H1 (cell line): Measurements from ENCODE around the gene CAPN15. TPM values are rescaled to one million over a fixed set of nuclear protein-coding genes. Genes with fewer than 3 reads are reported as not detected.

Source experiments
- CTCF ChIA-PET: fragments of 300-600 bp; sonication (Branson Sonifier 250); formaldehyde crosslinking; loops from one replicate; lab custom pipeline; 2021; ENCODE audit not compliant: partially characterized antibody; lab: Charles Lee
- POLR2A ChIA-PET: fragments of 300-600 bp; sonication (Branson Sonifier 250); formaldehyde crosslinking; loops from one replicate; lab custom pipeline; 2021; ENCODE audit warnings: inconsistent platforms; ENCODE audit not compliant: partially characterized antibody; lab: Charles Lee
- DNase-seq, 2 experiments: peaks; one replicate each; pipeline versions ENCODE4 v3.0.0 to v3.0.0-alpha.2; 2010 to 2022; ENCODE audit warnings: low spot score in 2 of 2, low read depth in 1 of 2, mixed read lengths in 1 of 2
- FAIRE-seq: peaks from 2 replicates; lab custom pipeline; 2011; peaks lifted over from hg19 to GRCh38; lab: Jason Lieb, UNC
- H2AFZ ChIP-seq: 2 replicates; pipeline ENCODE4 v1.8.1; 2012; ENCODE audit warnings: low read length, inconsistent platforms
- H2AK5ac ChIP-seq: 2 replicates; pipeline ENCODE4 v1.6.1; 2013; ENCODE audit warnings: low read depth, low read length
- H2BK120ac ChIP-seq: replicated peaks from 2 replicates; pipeline ENCODE3; 2013; ENCODE audit warnings: low read depth, low read length, inconsistent platforms
- H2BK12ac ChIP-seq: 2 replicates; pipeline ENCODE4 v1.6.1; 2013; ENCODE audit warnings: low read depth, low read length
- H2BK15ac ChIP-seq: 2 replicates; pipeline ENCODE4 v1.6.1; 2013; ENCODE audit warnings: low read length
- H2BK20ac ChIP-seq: 2 replicates; pipeline ENCODE4 v1.6.1; 2013; ENCODE audit warnings: low read length
- H2BK5ac ChIP-seq: 2 replicates; pipeline ENCODE4 v1.6.1; 2013; ENCODE audit warnings: low read depth, low read length
- H3K14ac ChIP-seq: 2 replicates; pipeline ENCODE4 v1.6.1; 2013; ENCODE audit warnings: inconsistent platforms; ENCODE audit not compliant: insufficient read length
- H3K18ac ChIP-seq: 2 replicates; pipeline ENCODE4 v1.6.1; 2013; ENCODE audit warnings: low read length; ENCODE audit errors: extremely low read depth
- H3K23ac ChIP-seq: 2 replicates; pipeline ENCODE4 v1.6.1; 2013; ENCODE audit warnings: inconsistent platforms; ENCODE audit not compliant: insufficient read length
- H3K23me2 ChIP-seq: 2 replicates; pipeline ENCODE4 v1.6.1; 2013; ENCODE audit warnings: low read depth, low read length
- H3K27ac ChIP-seq: 2 replicates; pipeline ENCODE4 v1.6.1; 2011; ENCODE audit warnings: low read depth, low read length, inconsistent platforms
- H3K27me3 ChIP-seq, 4 experiments: replicated peaks in 1 of 4; 1 replicate in 1 of 4; 2 replicates in 3 of 4; pipeline versions ENCODE4 v1.6.1 to v1.8.1; 2011 to 2013; ENCODE audit warnings: low read length in 3 of 4, mild to moderate bottlenecking in 3 of 4, inconsistent platforms in 2 of 4, mixed read lengths in 2 of 4, moderate library complexity in 1 of 4; ENCODE audit not compliant: control insufficient read depth in 3 of 4, insufficient read depth in 3 of 4; ENCODE audit errors: extremely low read depth in 1 of 4
- H3K36me3 ChIP-seq, 4 experiments: 2 replicates each; pipeline versions ENCODE4 v1.6.1 to v1.8.1; 2011 to 2013; ENCODE audit warnings: mild to moderate bottlenecking in 4 of 4, low read length in 3 of 4, moderate library complexity in 2 of 4, control low read depth in 1 of 4, inconsistent platforms in 1 of 4; ENCODE audit not compliant: insufficient read depth in 4 of 4, control insufficient read depth in 2 of 4
- H3K4ac ChIP-seq: replicated peaks from 2 replicates; pipeline ENCODE3; 2013; ENCODE audit warnings: low read length, low read depth, mixed read lengths, inconsistent platforms; ENCODE audit not compliant: insufficient read length
- H3K4me1 ChIP-seq, 4 experiments: replicated peaks in 1 of 4; 1 replicate in 1 of 4; 2 replicates in 3 of 4; pipeline versions ENCODE4 v1.6.1 to v1.8.1; 2011 to 2013; ENCODE audit warnings: low read length in 3 of 4, inconsistent platforms in 2 of 4, mixed read lengths in 1 of 4; ENCODE audit not compliant: insufficient read depth in 4 of 4, control insufficient read depth in 3 of 4
- H3K4me2 ChIP-seq, 2 experiments: 2 replicates each; pipeline versions ENCODE4 v1.6.1 to v1.8.1; 2011 to 2013; ENCODE audit warnings: low read depth in 2 of 2, low read length in 2 of 2, control low read depth in 1 of 2, inconsistent platforms in 1 of 2, mild to moderate bottlenecking in 1 of 2; ENCODE audit not compliant: insufficient read depth in 1 of 2
- H3K4me3 ChIP-seq, 4 experiments: fragments of 200-600, 300-600 bp in 1 of 4; sonication (generic), shearing (Covaris generic), sonication (Bioruptor Twin) in 1 of 4; 2 replicates each; pipeline versions ENCODE4 v1.5.1 to v1.8.1; 2011 to 2016; ENCODE audit warnings: low read length in 4 of 4, low read depth in 3 of 4, control low read depth in 2 of 4, inconsistent platforms in 2 of 4, mild to moderate bottlenecking in 2 of 4, mixed read lengths in 1 of 4, moderate library complexity in 1 of 4; ENCODE audit not compliant: insufficient read depth in 2 of 4; ENCODE audit errors: extremely low read depth in 1 of 4
- H3K56ac ChIP-seq: replicated peaks from 2 replicates; pipeline ENCODE3; 2013; ENCODE audit warnings: low read depth, mild to moderate bottlenecking, mixed read lengths, low read length, inconsistent platforms; ENCODE audit not compliant: insufficient read length
- H3K79me1 ChIP-seq: 2 replicates; pipeline ENCODE4 v1.6.1; 2013; ENCODE audit warnings: low read depth, low read length, control low read depth
- H3K79me2 ChIP-seq, 2 experiments: 2 replicates each; pipeline versions ENCODE4 v1.6.1 to v1.8.1; 2012 to 2013; ENCODE audit warnings: low read length in 2 of 2, mild to moderate bottlenecking in 2 of 2, inconsistent platforms in 1 of 2; ENCODE audit not compliant: insufficient read depth in 2 of 2, control insufficient read depth in 1 of 2
- H3K9ac ChIP-seq, 4 experiments: replicated peaks in 1 of 4; 1 replicate in 1 of 4; 2 replicates in 3 of 4; pipeline versions ENCODE4 v1.6.1 to v1.8.1; 2011 to 2013; ENCODE audit warnings: low read depth in 3 of 4, low read length in 3 of 4, control low read depth in 2 of 4, mild to moderate bottlenecking in 2 of 4, moderate library complexity in 2 of 4, inconsistent platforms in 1 of 4; ENCODE audit errors: extremely low read depth in 1 of 4
- H3K9me3 ChIP-seq, 2 experiments: 2 replicates each; pipeline versions ENCODE4 v1.6.1 to v1.8.1; 2012 to 2013; ENCODE audit warnings: mild to moderate bottlenecking in 2 of 2, moderate library complexity in 2 of 2, control low read depth in 1 of 2, inconsistent platforms in 1 of 2, low read depth in 1 of 2, low read length in 1 of 2, mixed read lengths in 1 of 2; ENCODE audit not compliant: insufficient read depth in 2 of 2
- H4K20me1 ChIP-seq, 2 experiments: replicated peaks in 1 of 2; 2 replicates each; pipeline versions ENCODE3 to v1.8.1; 2011 to 2013; ENCODE audit warnings: inconsistent platforms in 2 of 2, low read length in 2 of 2, mild to moderate bottlenecking in 1 of 2; ENCODE audit not compliant: insufficient read depth in 2 of 2, control insufficient read depth in 1 of 2
- H4K5ac ChIP-seq: 2 replicates; pipeline ENCODE4 v1.6.1; 2013; ENCODE audit warnings: low read length, low read depth, mixed read lengths, inconsistent platforms; ENCODE audit not compliant: insufficient read length
- H4K8ac ChIP-seq: 2 replicates; pipeline ENCODE4 v1.8.0; 2013; ENCODE audit warnings: mild to moderate bottlenecking, moderate library complexity, low read length, inconsistent platforms; ENCODE audit not compliant: insufficient read depth; ENCODE audit errors: extremely low read depth
- H4K91ac ChIP-seq: replicated peaks from 2 replicates; pipeline ENCODE3; 2013; ENCODE audit warnings: low read length, mixed read lengths, inconsistent platforms; ENCODE audit not compliant: insufficient read length
- BACH1 ChIP-seq: IDR thresholded peaks from 2 replicates; pipeline ENCODE4 v1.6.1; 2012; ENCODE audit warnings: low read length, improper control_type of control experiment
- CHD1 ChIP-seq: IDR thresholded peaks from 2 replicates; pipeline ENCODE4 v1.6.1; 2012; ENCODE audit warnings: low read depth, low read length, improper control_type of control experiment
- CHD2 ChIP-seq: IDR thresholded peaks from 2 replicates; pipeline ENCODE4 v1.6.1; 2012; ENCODE audit warnings: low read length, improper control_type of control experiment
- E2F6 ChIP-seq: IDR thresholded peaks from 2 replicates; pipeline ENCODE4 v1.6.1; 2012; ENCODE audit warnings: inconsistent platforms
- EP300 ChIP-seq, 2 experiments: IDR thresholded peaks; 1 replicate in 1 of 2; 2 replicates in 1 of 2; pipeline ENCODE4 v1.6.1; 2011 to 2012; ENCODE audit warnings: low read depth in 2 of 2, low read length in 2 of 2, mild to moderate bottlenecking in 2 of 2, borderline replicate concordance in 1 of 2, inconsistent platforms in 1 of 2, moderate library complexity in 1 of 2
- POLR2A ChIP-seq, 2 experiments: IDR thresholded peaks; 1 replicate in 1 of 2; 2 replicates in 1 of 2; pipeline ENCODE4 v1.6.1; 2011; ENCODE audit warnings: low read depth in 2 of 2, low read length in 2 of 2, mild to moderate bottlenecking in 2 of 2; ENCODE audit errors: control extremely low read depth in 1 of 2
- POLR2AphosphoS5 ChIP-seq: IDR thresholded peaks from 2 replicates; pipeline ENCODE4 v1.6.1; 2011; ENCODE audit warnings: low read depth, low read length
- RXRA ChIP-seq: IDR thresholded peaks from 2 replicates; pipeline ENCODE4 v1.6.1; 2011; ENCODE audit warnings: low read depth, mild to moderate bottlenecking, low read length, moderate library complexity; ENCODE audit not compliant: insufficient read depth
- SP1 ChIP-seq: IDR thresholded peaks from 2 replicates; pipeline ENCODE4 v1.6.1; 2011; ENCODE audit warnings: low read depth, low read length
- SP2 ChIP-seq: IDR thresholded peaks from 2 replicates; pipeline ENCODE4 v1.6.1; 2012; ENCODE audit warnings: mild to moderate bottlenecking, low read length, inconsistent platforms
- TBP ChIP-seq: IDR thresholded peaks from 2 replicates; pipeline ENCODE4 v1.6.1; 2011; ENCODE audit warnings: low read depth, low read length, improper control_type of control experiment
- TEAD4 ChIP-seq: IDR thresholded peaks from 2 replicates; pipeline ENCODE4 v1.6.1; 2012; ENCODE audit warnings: low read depth, low read length, inconsistent platforms, mixed read lengths
- USF2 ChIP-seq: IDR thresholded peaks from 2 replicates; pipeline ENCODE4 v1.6.1; 2011; ENCODE audit warnings: low read length, improper control_type of control experiment
- WGBS, 2 experiments: shearing (Covaris generic) in 1 of 2; methylation state at CpG; one replicate each; pipeline versions ENCODE4 v1.1.6 to v1.1.7; 2013 to 2015; ENCODE audit warnings: low lambda C conversion rate in 2 of 2, mixed read lengths in 2 of 2, inconsistent platforms in 1 of 2, low coverage in 1 of 2, missing lambda C conversion rate in 1 of 2; ENCODE audit not compliant: insufficient replicate concordance in 2 of 2, insufficient coverage in 1 of 2, insufficient read length in 1 of 2; ENCODE audit errors: extremely low coverage in 1 of 2, missing lambda C conversion rate in 1 of 2; 5-methylcytosine and 5-hydroxymethylcytosine counted together
- polyA plus RNA-seq, 7 experiments: library from polyadenylated mRNA; depleted of rRNA in 3 of 7; stranded (reverse) in 5 of 7; unstranded in 2 of 7; fragments of >200 nt in 5 of 7; fragments of 200-250 nt in 2 of 7; gene quantifications; 1 replicate in 5 of 7; 2 replicates in 1 of 7; 4 replicates in 1 of 7; pipeline versions ENCODE4 v1.2.1 to v1.2.3, GENCODE V29; 2011 to 2013; ENCODE audit warnings: missing spikeins in 2 of 7, mixed read lengths in 2 of 7
- total RNA-seq: library from RNA; stranded (reverse); fragmentation: NEBNext Ultra II Directional; extraction: Animal tissue kit (Norgen Biotek cat#: 25700); gene quantifications from 2 replicates; pipeline ENCODE4 v1.2.1, GENCODE V29; 2021

CAPN15 gene
- total and polyA plus RNA-seq, 2 of the 8 experiments (the other 6 are each of a cell fraction or from before 2014, with no cell fraction given), result 38.9 to 76.9 TPM

- no peaks in the 10 kb centered on the region for H3K4me1 ChIP-seq
- no peak overlapping the region for H3K9ac ChIP-seq
- no peak overlapping the region for H2BK20ac ChIP-seq
- H3K23me2 ChIP-seq, result no peaks in the 10 kb centered on the region
- peaks cover 0 to 32% (median 2%) of the 10 kb centered on the region in 4 experiments; a peak in 1 of 8 replicates for H3K36me3 ChIP-seq
- H3K27ac ChIP-seq, result no peak overlapping the region
- no peak overlapping the region for H3K18ac ChIP-seq
- ChIA-PET POLR2A (interaction anchor here (0.7 kb wide), 1 partner anchor 11 kb away, joined by 3 read pairs; no protein-coding TSS in a partner anchor), CTCF (interaction anchor here (0.6 to 0.9 kb wide), 2 partner anchors 14 to 54 kb away, joined by 3 to 4 read pairs; partner anchors contain the start of gene NHLRC4)
- no peak overlapping the region for H2BK120ac ChIP-seq
- no peak overlapping the region for H2AK5ac ChIP-seq
- no peaks in the 10 kb centered on the region for H3K9me3 ChIP-seq
- no peaks in the 10 kb centered on the region for H3K79me1 ChIP-seq
- no peak overlapping the region for H3K14ac ChIP-seq
- H4K8ac ChIP-seq, result no peak overlapping the region; the same call in 1 of the 2 replicates
- TF ChIP-seq RXRA (no peak), USF2 (no peak), CHD2 (no peak), EP300 (IDR thresholded peaks at IDR 0.05; ENCODE audit: borderline replicate concordance in 1 of 2, low read depth in 2 of 2, low read length in 2 of 2) (no peak), TBP (no peak), CHD1 (no peak), SP1 (no peak), E2F6 (no peak), POLR2A (IDR thresholded peaks at IDR 0.05; ENCODE audit: control extremely low read depth in 1 of 2, low read depth in 2 of 2, low read length in 2 of 2) (no peak), TEAD4 (no peak), POLR2AphosphoS5 (no peak), BACH1 (no peak), SP2 (no peak)
- 94% methylated on average over 27 of the region's 35 CpGs; no CpG with 5 or more reads in 1 of the 2 experiments for WGBS, 2 experiments
- H2AFZ ChIP-seq, result no peak overlapping the region
- H4K20me1 ChIP-seq, result peaks cover 2 to 6% of the 10 kb centered on the region in 2 experiments
- H3K4ac ChIP-seq, result no peak overlapping the region
- no peak overlapping the region for H3K4me3 ChIP-seq
- no peak overlapping the region for H4K5ac ChIP-seq
- no peaks in the 10 kb centered on the region for H3K27me3 ChIP-seq
- no peak overlapping the region for H3K56ac ChIP-seq
- DNase-seq, result no peak
- no peak overlapping the region for H3K23ac ChIP-seq
- H2BK15ac ChIP-seq, result no peak overlapping the region
- no peak for FAIRE-seq
- no peaks in the 10 kb centered on the region for H3K79me2 ChIP-seq
- no peak overlapping the region for H4K91ac ChIP-seq
- no peak overlapping the region for H2BK5ac ChIP-seq
- H3K4me2 ChIP-seq, result no peak overlapping the region
- no peak overlapping the region for H2BK12ac ChIP-seq
Measured at GRCh38 chr16:552171-552570, 24.7 kb downstream of the CAPN15 start.
